NCI-H1930 (cell line): Measurements from ENCODE around the gene STARD8.

Experiments used
- DNase-seq, 2 experiments: peaks; one replicate each; lab custom pipeline; 2025; lab: John Stamatoyannopoulos, UW

STARD8 gene

GRCh38 chrX:68749426-68749825, 102.0 kb downstream of the STARD8 start:
- no peak for DNase-seq

GRCh38 chrX:68750316-68750715, 102.8 kb downstream of the STARD8 start:
- no peak for DNase-seq

- DNase-seq, result no peak
Measured at GRCh38 chrX:68751372-68751771, 103.9 kb downstream of the STARD8 start.

- DNase-seq, result no peak
Measured at GRCh38 chrX:68753218-68753617, 105.8 kb downstream of the STARD8 start.

- no peak for DNase-seq
Measured at GRCh38 chrX:68754406-68754805, 106.9 kb downstream of the STARD8 start.

GRCh38 chrX:68755616-68756125, 108.2 kb downstream of the STARD8 start:
- no peak for DNase-seq

GRCh38 chrX:68757331-68757730, 109.9 kb downstream of the STARD8 start:
- DNase-seq, result no peak

- no peak for DNase-seq
Measured at GRCh38 chrX:68757731-68758130, 110.3 kb downstream of the STARD8 start.

GRCh38 chrX:68758671-68759070, 111.2 kb downstream of the STARD8 start:
- no peak for DNase-seq

GRCh38 chrX:68761086-68761485, 113.6 kb downstream of the STARD8 start:
- no peak for DNase-seq

GRCh38 chrX:68762766-68763165, 115.3 kb downstream of the STARD8 start:
- DNase-seq, result no peak

GRCh38 chrX:68763481-68763880, 116.0 kb downstream of the STARD8 start:
- no peak for DNase-seq
